HG03039 (cell line): ENCODE measurements around the gene FOXP1.

Experiments
- ATAC-seq: cut with Tn5 transposase; IDR thresholded peaks from one replicate; pipeline ENCODE4 v1.9.1; 2021; ENCODE audit warnings: mild to moderate bottlenecking, moderate library complexity; ENCODE audit not compliant: unreplicated experiment

The FOXP1 gene

GRCh38 chr3:71384837-71385716 lies 198.5 kb downstream of the FOXP1 start:
- ATAC-seq = no peak

GRCh38 chr3:71384388-71384787 lies 199.1 kb downstream of the FOXP1 start:
- ATAC-seq = no peak

- no peak for ATAC-seq
Observed at GRCh38 chr3:71380096-71380495, 203.4 kb downstream of the FOXP1 start.

GRCh38 chr3:71378509-71378908 lies 205.0 kb downstream of the FOXP1 start:
- ATAC-seq = no peak

- ATAC-seq = no peak
Observed at GRCh38 chr3:71376911-71377310, 206.6 kb downstream of the FOXP1 start.

- no peak for ATAC-seq
Observed at GRCh38 chr3:71376503-71376902, 207.0 kb downstream of the FOXP1 start.

- no peak for ATAC-seq
Observed at GRCh38 chr3:71374582-71374981, 208.9 kb downstream of the FOXP1 start.

GRCh38 chr3:71372911-71373637 lies 210.5 kb downstream of the FOXP1 start:
- ATAC-seq = no peak

GRCh38 chr3:71372241-71372768 lies 211.2 kb downstream of the FOXP1 start:
- ATAC-seq = no peak

- no peak for ATAC-seq
Observed at GRCh38 chr3:71371282-71371681, 212.2 kb downstream of the FOXP1 start.

GRCh38 chr3:71370467-71370866 lies 213.1 kb downstream of the FOXP1 start:
- ATAC-seq = no peak

- no peak for ATAC-seq
Observed at GRCh38 chr3:71369701-71370391, 213.7 kb downstream of the FOXP1 start.

GRCh38 chr3:71366988-71367604 lies 216.4 kb downstream of the FOXP1 start:
- no peak for ATAC-seq

- no peak for ATAC-seq
Observed at GRCh38 chr3:71361334-71361890, 222.1 kb downstream of the FOXP1 start.

GRCh38 chr3:71360764-71361163 lies 222.8 kb downstream of the FOXP1 start:
- peak; percentile 65 for ATAC-seq

- ATAC-seq = peak; percentile 31
Observed at GRCh38 chr3:71360180-71360579, 223.3 kb downstream of the FOXP1 start.

GRCh38 chr3:71358243-71358642 lies 225.3 kb downstream of the FOXP1 start:
- no peak for ATAC-seq

GRCh38 chr3:71356265-71356664 lies 227.3 kb downstream of the FOXP1 start:
- no peak for ATAC-seq

- no peak for ATAC-seq
Observed at GRCh38 chr3:71355862-71356261, 227.7 kb downstream of the FOXP1 start.

GRCh38 chr3:71355037-71355436 lies 228.5 kb downstream of the FOXP1 start:
- no peak for ATAC-seq
